ENCODE results near the gene ARF1. TPM values are rescaled to one million over a fixed set of nuclear protein-coding genes. Genes with fewer than 3 reads are reported as not detected.
A peak's percentile ranks its signal among the peaks of the same experiment; 100 is the strongest.

ARF1 gene
- 209 and 213 TPM in 2 replicates for total RNA-seq

DNA sequence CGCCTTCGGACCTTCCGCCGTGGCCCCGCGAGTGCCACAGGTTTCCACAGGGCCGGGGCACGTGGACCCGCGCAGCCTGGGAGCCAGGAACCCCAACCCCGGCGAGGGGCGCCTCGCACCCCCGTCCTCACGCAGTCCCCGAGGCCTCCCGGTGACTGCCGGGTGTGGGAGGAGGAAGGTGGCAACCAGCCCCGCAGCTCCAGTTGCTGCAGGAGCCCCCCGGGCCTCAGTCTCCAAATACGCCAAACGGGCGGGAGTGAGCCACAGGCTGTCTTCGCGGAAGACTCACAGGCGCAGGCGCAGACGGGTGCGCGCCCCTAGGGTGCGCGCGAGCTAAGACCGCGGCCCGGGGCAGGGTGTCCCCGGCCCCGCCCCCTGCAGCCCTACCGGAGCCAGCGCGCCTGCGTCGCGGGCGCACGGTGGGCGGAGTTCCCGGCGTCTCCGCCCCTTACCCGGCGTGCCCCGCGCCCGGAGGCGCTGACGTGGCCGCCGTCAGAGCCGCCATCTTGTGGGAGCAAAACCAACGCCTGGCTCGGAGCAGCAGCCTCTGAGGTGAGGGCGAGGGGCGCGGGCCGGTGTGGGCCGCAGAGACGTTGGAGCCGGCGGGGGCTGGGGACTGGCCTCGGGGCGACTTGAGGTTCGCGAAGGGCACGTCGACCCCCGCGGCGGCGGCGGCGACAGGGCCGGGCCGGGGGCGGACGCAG lies at the start of gene ARF1:
ARF1 (plus strand) TSS at position 495 of the 704 bp plus-strand sequence. CDS start 14,407 bp downstream, outside the sequence.
- Mint-ChIP-seq H3K9me3 (no peaks in the 10 kb centered on the region), H3K27ac (peak within 1 kb of the TSS; percentile 88), H3K4me3 (peak within 1 kb of the TSS; percentile 93), H3K36me3 (ENCODE audit: low read depth) (peaks cover 22% of the 10 kb centered on the region), H3K4me1 (peaks cover 45% of the 10 kb centered on the region), H3K27me3 (no peaks in the 10 kb centered on the region)
- ATAC-seq (ENCODE audit: low read depth) (peak; percentile 90), DNase-seq (peak; percentile 97)
- intact Hi-C loops (cut with micrococcal nuclease), result loop anchor here (1.0 to 10.0 kb wide), 11 partner anchors 21 to 1422 kb away; partner anchors contain the start of genes C1orf35, JMJD4, MRPL55 and NUP133
- ChIA-PET POLR2A (interaction anchor here (0.6 to 3.1 kb wide), 19 partner anchors 8 to 1143 kb away, joined by 3 to 26 read pairs (median 3); partner anchors contain the start of genes GUK1, IBA57, MRPL55 and RNF187), CTCF (no interaction called here)
- TF ChIP-seq, protein P1, sequence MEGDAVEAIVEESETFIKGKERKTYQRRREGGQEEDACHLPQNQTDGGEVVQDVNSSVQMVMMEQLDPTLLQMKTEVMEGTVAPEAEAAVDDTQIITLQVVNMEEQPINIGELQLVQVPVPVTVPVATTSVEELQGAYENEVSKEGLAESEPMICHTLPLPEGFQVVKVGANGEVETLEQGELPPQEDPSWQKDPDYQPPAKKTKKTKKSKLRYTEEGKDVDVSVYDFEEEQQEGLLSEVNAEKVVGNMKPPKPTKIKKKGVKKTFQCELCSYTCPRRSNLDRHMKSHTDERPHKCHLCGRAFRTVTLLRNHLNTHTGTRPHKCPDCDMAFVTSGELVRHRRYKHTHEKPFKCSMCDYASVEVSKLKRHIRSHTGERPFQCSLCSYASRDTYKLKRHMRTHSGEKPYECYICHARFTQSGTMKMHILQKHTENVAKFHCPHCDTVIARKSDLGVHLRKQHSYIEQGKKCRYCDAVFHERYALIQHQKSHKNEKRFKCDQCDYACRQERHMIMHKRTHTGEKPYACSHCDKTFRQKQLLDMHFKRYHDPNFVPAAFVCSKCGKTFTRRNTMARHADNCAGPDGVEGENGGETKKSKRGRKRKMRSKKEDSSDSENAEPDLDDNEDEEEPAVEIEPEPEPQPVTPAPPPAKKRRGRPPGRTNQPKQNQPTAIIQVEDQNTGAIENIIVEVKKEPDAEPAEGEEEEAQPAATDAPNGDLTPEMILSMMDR (IDR thresholded peaks at IDR 0.05), result no peak

DNA sequence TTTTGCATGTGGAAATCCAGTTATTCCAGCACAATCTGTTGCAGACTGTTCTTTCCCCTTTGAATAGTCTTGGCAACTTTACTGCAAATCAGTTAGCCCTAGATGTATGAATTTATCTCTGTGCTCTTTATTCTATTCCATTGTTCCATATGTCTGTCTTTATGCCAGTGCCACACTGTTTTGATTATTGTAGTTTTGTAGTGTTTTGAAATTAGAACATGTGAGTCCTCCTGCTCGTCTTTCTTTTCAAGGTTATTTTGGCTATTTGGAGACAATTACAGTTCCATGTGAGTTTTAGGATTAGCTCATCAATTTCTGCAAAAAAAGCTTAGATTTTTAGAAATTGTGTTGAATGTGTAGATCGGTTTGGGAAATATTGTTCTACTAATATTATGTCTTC lies 49.1 kb upstream of the ARF1 start:
- CTCF ChIA-PET, result no interaction called here
- H3K36me3 Mint-ChIP-seq (ENCODE audit: low read depth), result no peaks in the 10 kb centered on the region
- peaks cover 51% of the 10 kb centered on the region for H3K27me3 Mint-ChIP-seq
- DNase-seq (no peak), ATAC-seq (ENCODE audit: low read depth) (no peak)
- H3K4me3 Mint-ChIP-seq, result no peak overlapping the region
- intact Hi-C loops (cut with micrococcal nuclease), result no loop called here
- POLR2A ChIA-PET, result no interaction called here
- TF ChIP-seq, protein P1 (IDR thresholded peaks at IDR 0.05), result no peak
- H3K9me3 Mint-ChIP-seq, result peaks cover 4% of the 10 kb centered on the region
- H3K4me1 Mint-ChIP-seq, result peaks cover 2% of the 10 kb centered on the region
- H3K27ac Mint-ChIP-seq, result no peak overlapping the region

DNA sequence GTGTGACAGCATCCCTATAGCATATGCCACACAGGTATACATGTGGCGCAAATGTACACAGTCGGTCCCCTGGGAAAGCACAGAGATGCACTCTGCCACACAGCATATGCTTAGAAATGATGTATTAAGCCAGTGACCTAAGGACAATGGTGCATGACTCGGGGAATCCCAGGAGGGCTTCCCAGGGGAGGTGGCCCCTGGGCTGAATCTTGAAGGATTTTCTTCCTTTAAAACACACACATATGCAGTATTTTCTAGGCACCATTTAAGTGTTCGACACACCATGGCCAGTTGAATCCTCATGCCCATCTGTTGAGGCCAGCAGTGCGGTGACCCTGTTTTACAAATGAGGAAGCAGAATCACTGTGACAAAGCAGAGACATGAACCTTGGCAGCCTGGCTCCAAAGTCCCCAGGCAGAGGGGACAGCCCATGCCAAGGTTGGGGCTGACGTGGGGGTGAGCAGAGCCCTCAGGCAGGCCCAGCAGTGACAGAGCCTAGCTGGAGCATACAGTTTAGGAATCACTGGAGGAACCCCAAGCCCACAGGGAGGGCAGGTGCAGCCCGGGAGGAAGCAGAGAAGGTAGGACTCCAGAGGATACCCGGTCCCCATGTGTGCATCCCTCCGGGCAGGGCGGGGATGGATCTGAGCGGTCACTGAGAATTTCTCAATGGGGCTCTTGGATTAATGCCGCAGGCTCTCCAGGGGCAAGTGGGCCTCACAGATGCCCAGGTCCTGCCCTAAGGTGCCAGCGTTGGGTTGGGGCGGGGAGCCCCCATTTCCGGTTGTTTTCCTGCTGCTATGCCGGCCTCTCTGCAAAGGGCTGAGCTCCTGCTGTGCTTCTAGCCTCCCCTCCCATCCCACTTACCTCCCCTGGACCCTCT lies 47.3 kb upstream of the ARF1 start:
- Mint-ChIP-seq H3K27ac (no peak overlapping the region), H3K9me3 (peaks cover 4% of the 10 kb centered on the region), H3K4me3 (no peak overlapping the region), H3K36me3 (ENCODE audit: low read depth) (no peaks in the 10 kb centered on the region), H3K27me3 (peaks cover 58% of the 10 kb centered on the region), H3K4me1 (peaks cover 2% of the 10 kb centered on the region)
- CTCF ChIA-PET, result no interaction called here
- POLR2A ChIA-PET, result no interaction called here
- intact Hi-C loops (cut with micrococcal nuclease), result no loop called here
- DNase-seq (no peak), ATAC-seq (ENCODE audit: low read depth) (no peak)
- TF ChIP-seq, protein P1 (IDR thresholded peaks at IDR 0.05), result no peak

DNA sequence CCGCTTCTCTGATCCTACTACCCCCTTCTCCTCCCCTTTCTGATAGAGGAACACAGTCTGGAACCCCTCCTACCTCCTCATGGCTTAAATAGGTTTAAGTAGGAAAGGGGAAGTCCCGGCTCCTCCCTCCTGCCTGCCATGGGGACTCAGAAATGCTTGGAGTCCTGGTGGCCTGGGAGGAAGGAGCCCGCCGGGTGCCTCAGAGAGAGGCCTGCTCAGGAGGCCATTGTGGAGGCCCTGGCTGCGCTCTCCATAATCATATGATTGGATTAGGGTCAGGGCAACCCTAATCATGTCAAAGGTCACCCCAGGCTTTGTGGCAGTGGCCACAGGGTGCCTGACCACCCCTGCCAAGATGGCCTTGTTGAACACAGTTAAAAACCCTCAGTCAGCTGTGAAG lies 46.7 kb upstream of the ARF1 start:
- TF ChIP-seq, protein P1 (IDR thresholded peaks at IDR 0.05), result no peak
- CTCF ChIA-PET, result no interaction called here
- Mint-ChIP-seq H3K4me1 (peaks cover 2% of the 10 kb centered on the region), H3K27me3 (peaks cover 56% of the 10 kb centered on the region), H3K9me3 (peaks cover 4% of the 10 kb centered on the region), H3K36me3 (ENCODE audit: low read depth) (no peaks in the 10 kb centered on the region), H3K27ac (no peak overlapping the region), H3K4me3 (no peak overlapping the region)
- intact Hi-C loops (cut with micrococcal nuclease), result no loop called here
- DNase-seq (no peak), ATAC-seq (ENCODE audit: low read depth) (no peak)
- POLR2A ChIA-PET, result no interaction called here

DNA sequence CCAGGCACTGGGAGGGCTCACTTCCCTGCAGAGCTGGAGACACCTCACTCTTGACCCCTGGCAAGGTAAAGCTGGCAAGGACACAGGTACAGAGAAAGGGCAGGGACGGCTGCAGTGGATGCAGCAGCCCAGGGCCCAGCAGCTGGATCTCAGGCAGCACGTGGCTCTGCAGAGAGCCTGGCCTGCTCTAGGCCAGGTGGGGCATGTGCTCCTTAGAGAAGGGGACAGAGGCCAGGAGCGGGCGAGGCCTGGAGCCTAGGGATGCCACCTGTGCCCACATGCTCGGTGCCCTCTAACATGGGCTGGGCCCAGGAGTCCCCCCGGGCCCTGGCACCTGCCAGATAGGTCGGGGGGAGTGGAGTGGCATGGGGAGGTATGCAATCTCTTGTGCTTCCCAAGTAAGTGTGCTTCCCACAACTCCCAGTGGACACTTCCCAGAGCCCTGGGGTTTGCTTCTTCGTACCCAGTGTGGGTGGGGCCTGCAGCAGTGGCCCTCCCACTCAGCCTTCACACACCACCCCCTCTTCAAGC lies 45.7 kb upstream of the ARF1 start:
- ChIA-PET CTCF (no interaction called here), POLR2A (no interaction called here)
- Mint-ChIP-seq H3K4me3 (no peak overlapping the region), H3K27me3 (peaks cover 47% of the 10 kb centered on the region), H3K36me3 (ENCODE audit: low read depth) (no peaks in the 10 kb centered on the region), H3K27ac (no peak overlapping the region), H3K9me3 (peaks cover 4% of the 10 kb centered on the region), H3K4me1 (peaks cover 2% of the 10 kb centered on the region)
- ATAC-seq (ENCODE audit: low read depth) (no peak), DNase-seq (no peak)
- TF ChIP-seq, protein P1 (IDR thresholded peaks at IDR 0.05), result no peak
- intact Hi-C loops (cut with micrococcal nuclease), result no loop called here

Data from activated B cell treated with CpG ODN at 0.5 μM for 24 hours (primary cell).